ENCODE data around the gene SLC46A3. TPM values are rescaled to one million over a fixed set of nuclear protein-coding genes. Genes with fewer than 3 reads are reported as not detected.

The SLC46A3 gene
- total and polyA plus RNA-seq, 2 experiments from 2014 or later = 0.16 to 0.28 TPM

- H3K4me2 ChIP-seq = 0 out of 2 replicates have a peak overlapping the region, but pooled peaks have one; percentile 14
These were observed 24.8 kb upstream of the SLC46A3 start for GRCh38 chr13:28743499-28744083.

GRCh38 chr13:28743020-28743419 is 24.2 kb upstream of the SLC46A3 start:
- ATAC-seq (no peak), DNase-seq (ENCODE audit: low spot score) (no peak)
- peaks cover 4% of the 10 kb centered on the region; the same call in 1 of the 3 replicates for H3K9me3 Mint-ChIP-seq
- Histone ChIP-seq H3K9me2 (ENCODE audit: insufficient read depth) (no peaks in the 10 kb centered on the region), H3K27me3 (ENCODE audit: insufficient read depth) (no peaks in the 10 kb centered on the region), H3K79me2 (replicated peaks; ENCODE audit: insufficient read depth) (no peaks in the 10 kb centered on the region), H2AFZ (no peak overlapping the region), H3K36me3 (ENCODE audit: insufficient read depth) (no peaks in the 10 kb centered on the region), H3K4me3 (no peak overlapping the region), H4K20me1 (replicated peaks; ENCODE audit: insufficient read depth) (no peaks in the 10 kb centered on the region), H3K27ac (ENCODE audit: low read depth) (no peak overlapping the region), H3K4me2 (no peak overlapping the region), H3F3A (replicated peaks; ENCODE audit: low read depth) (no peaks in the 10 kb centered on the region), H3K4me1 (ENCODE audit: insufficient read depth) (peaks cover 21% of the 10 kb centered on the region; the same call in 1 of the 2 replicates)
- H3K4me1 Mint-ChIP-seq = peaks cover 35% of the 10 kb centered on the region
- H3K4me3 Mint-ChIP-seq = no peak overlapping the region
- peaks cover 8% of the 10 kb centered on the region for H3K27me3 Mint-ChIP-seq (ENCODE audit: insufficient read depth, low read depth, poor library complexity)
- no peaks in the 10 kb centered on the region for H3K36me3 Mint-ChIP-seq (ENCODE audit: low read depth)
- no peak overlapping the region for H3K27ac Mint-ChIP-seq
- TF ChIP-seq, protein P1, sequence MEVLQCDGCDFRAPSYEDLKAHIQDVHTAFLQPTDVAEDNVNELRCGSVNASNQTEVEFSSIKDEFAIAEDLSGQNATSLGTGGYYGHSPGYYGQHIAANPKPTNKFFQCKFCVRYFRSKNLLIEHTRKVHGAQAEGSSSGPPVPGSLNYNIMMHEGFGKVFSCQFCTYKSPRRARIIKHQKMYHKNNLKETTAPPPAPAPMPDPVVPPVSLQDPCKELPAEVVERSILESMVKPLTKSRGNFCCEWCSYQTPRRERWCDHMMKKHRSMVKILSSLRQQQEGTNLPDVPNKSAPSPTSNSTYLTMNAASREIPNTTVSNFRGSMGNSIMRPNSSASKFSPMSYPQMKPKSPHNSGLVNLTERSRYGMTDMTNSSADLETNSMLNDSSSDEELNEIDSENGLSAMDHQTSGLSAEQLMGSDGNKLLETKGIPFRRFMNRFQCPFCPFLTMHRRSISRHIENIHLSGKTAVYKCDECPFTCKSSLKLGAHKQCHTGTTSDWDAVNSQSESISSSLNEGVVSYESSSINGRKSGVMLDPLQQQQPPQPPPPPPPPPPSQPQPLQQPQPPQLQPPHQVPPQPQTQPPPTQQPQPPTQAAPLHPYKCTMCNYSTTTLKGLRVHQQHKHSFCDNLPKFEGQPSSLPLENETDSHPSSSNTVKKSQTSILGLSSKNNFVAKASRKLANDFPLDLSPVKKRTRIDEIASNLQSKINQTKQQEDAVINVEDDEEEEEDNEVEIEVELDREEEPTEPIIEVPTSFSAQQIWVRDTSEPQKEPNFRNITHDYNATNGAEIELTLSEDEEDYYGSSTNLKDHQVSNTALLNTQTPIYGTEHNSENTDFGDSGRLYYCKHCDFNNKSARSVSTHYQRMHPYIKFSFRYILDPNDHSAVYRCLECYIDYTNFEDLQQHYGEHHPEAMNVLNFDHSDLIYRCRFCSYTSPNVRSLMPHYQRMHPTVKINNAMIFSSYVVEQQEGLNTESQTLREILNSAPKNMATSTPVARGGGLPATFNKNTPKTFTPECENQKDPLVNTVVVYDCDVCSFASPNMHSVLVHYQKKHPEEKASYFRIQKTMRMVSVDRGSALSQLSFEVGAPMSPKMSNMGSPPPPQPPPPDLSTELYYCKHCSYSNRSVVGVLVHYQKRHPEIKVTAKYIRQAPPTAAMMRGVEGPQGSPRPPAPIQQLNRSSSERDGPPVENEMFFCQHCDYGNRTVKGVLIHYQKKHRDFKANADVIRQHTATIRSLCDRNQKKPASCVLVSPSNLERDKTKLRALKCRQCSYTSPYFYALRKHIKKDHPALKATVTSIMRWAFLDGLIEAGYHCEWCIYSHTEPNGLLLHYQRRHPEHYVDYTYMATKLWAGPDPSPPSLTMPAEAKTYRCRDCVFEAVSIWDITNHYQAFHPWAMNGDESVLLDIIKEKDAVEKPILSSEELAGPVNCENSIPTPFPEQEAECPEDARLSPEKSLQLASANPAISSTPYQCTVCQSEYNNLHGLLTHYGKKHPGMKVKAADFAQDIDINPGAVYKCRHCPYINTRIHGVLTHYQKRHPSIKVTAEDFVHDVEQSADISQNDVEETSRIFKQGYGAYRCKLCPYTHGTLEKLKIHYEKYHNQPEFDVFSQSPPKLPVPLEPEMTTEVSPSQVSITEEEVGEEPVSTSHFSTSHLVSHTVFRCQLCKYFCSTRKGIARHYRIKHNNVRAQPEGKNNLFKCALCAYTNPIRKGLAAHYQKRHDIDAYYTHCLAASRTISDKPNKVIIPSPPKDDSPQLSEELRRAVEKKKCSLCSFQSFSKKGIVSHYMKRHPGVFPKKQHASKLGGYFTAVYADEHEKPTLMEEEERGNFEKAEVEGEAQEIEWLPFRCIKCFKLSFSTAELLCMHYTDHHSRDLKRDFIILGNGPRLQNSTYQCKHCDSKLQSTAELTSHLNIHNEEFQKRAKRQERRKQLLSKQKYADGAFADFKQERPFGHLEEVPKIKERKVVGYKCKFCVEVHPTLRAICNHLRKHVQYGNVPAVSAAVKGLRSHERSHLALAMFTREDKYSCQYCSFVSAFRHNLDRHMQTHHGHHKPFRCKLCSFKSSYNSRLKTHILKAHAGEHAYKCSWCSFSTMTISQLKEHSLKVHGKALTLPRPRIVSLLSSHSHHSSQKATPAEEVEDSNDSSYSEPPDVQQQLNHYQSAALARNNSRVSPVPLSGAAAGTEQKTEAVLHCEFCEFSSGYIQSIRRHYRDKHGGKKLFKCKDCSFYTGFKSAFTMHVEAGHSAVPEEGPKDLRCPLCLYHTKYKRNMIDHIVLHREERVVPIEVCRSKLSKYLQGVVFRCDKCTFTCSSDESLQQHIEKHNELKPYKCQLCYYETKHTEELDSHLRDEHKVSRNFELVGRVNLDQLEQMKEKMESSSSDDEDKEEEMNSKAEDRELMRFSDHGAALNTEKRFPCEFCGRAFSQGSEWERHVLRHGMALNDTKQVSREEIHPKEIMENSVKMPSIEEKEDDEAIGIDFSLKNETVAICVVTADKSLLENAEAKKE (CRISPR knock-in tag; IDR thresholded peaks at IDR 0.05) = no peak
- TF ChIP-seq NANOG (IDR thresholded peaks at IDR 0.05; ENCODE audit: borderline replicate concordance) = no peak
- no peak for TF ChIP-seq CREB1 (CRISPR knock-in tag; IDR thresholded peaks at IDR 0.05; ENCODE audit: low read depth)
- TF ChIP-seq POLR2AphosphoS5 (IDR thresholded peaks at IDR 0.05; ENCODE audit: low read depth) = no peak
- TF ChIP-seq STAT1 (IDR thresholded peaks at IDR 0.05; ENCODE audit: unreplicated experiment) = no peak
- no peak for TF ChIP-seq JUNB (IDR thresholded peaks at IDR 0.05; ENCODE audit: unreplicated experiment)
- TF ChIP-seq ZNF331 (CRISPR knock-in tag; IDR thresholded peaks at IDR 0.05; ENCODE audit: low read depth) = no peak
- no peak for TF ChIP-seq EZH2 (IDR thresholded peaks at IDR 0.05; ENCODE audit: low read depth, unreplicated experiment)
- TF ChIP-seq, protein P2, sequence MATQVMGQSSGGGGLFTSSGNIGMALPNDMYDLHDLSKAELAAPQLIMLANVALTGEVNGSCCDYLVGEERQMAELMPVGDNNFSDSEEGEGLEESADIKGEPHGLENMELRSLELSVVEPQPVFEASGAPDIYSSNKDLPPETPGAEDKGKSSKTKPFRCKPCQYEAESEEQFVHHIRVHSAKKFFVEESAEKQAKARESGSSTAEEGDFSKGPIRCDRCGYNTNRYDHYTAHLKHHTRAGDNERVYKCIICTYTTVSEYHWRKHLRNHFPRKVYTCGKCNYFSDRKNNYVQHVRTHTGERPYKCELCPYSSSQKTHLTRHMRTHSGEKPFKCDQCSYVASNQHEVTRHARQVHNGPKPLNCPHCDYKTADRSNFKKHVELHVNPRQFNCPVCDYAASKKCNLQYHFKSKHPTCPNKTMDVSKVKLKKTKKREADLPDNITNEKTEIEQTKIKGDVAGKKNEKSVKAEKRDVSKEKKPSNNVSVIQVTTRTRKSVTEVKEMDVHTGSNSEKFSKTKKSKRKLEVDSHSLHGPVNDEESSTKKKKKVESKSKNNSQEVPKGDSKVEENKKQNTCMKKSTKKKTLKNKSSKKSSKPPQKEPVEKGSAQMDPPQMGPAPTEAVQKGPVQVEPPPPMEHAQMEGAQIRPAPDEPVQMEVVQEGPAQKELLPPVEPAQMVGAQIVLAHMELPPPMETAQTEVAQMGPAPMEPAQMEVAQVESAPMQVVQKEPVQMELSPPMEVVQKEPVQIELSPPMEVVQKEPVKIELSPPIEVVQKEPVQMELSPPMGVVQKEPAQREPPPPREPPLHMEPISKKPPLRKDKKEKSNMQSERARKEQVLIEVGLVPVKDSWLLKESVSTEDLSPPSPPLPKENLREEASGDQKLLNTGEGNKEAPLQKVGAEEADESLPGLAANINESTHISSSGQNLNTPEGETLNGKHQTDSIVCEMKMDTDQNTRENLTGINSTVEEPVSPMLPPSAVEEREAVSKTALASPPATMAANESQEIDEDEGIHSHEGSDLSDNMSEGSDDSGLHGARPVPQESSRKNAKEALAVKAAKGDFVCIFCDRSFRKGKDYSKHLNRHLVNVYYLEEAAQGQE (IDR thresholded peaks at IDR 0.05; ENCODE audit: unreplicated experiment) = no peak
- TF ChIP-seq ZNF114 (CRISPR knock-in tag; IDR thresholded peaks at IDR 0.05) = no peak
- no peak for TF ChIP-seq ETS1 (IDR thresholded peaks at IDR 0.05)

More at GRCh38 chr13:28743499-28744083, 24.8 kb upstream of the SLC46A3 start:
- Histone ChIP-seq H4K20me1 (replicated peaks; ENCODE audit: insufficient read depth) (no peaks in the 10 kb centered on the region), H3K27me3 (ENCODE audit: insufficient read depth) (no peaks in the 10 kb centered on the region), H2AFZ (no peak overlapping the region; the same call in 1 of the 2 replicates), H3F3A (replicated peaks; ENCODE audit: low read depth) (no peaks in the 10 kb centered on the region), H3K9me2 (ENCODE audit: insufficient read depth) (no peaks in the 10 kb centered on the region), H3K4me3 (no peak overlapping the region), H3K79me2 (replicated peaks; ENCODE audit: insufficient read depth) (no peaks in the 10 kb centered on the region), H3K36me3 (ENCODE audit: insufficient read depth) (no peaks in the 10 kb centered on the region), H3K4me1 (ENCODE audit: insufficient read depth) (peaks cover 21% of the 10 kb centered on the region; the same call in 1 of the 2 replicates), H3K27ac (ENCODE audit: low read depth) (0 out of 2 replicates have a peak overlapping the region, but pooled peaks have one; percentile 20)
- peaks cover 8% of the 10 kb centered on the region for H3K27me3 Mint-ChIP-seq (ENCODE audit: insufficient read depth, low read depth, poor library complexity)
- H3K27ac Mint-ChIP-seq = peak overlapping the region; percentile 78
- peaks cover 4% of the 10 kb centered on the region; the same call in 1 of the 3 replicates for H3K9me3 Mint-ChIP-seq
- TF ChIP-seq EZH2 (IDR thresholded peaks at IDR 0.05; ENCODE audit: low read depth, unreplicated experiment) (no peak), STAT1 (IDR thresholded peaks at IDR 0.05; ENCODE audit: unreplicated experiment) (no peak)
- no peaks in the 10 kb centered on the region for H3K36me3 Mint-ChIP-seq (ENCODE audit: low read depth)
- DNase-seq (ENCODE audit: low spot score) (no peak), ATAC-seq (no peak; the same call in 2 of the 3 replicates)
- no peak overlapping the region for H3K4me3 Mint-ChIP-seq
- H3K4me1 Mint-ChIP-seq = peaks cover 35% of the 10 kb centered on the region

Measured in GM23338 (cell line).